ENCODE measurements around the gene CYTH1. TPM values are rescaled to one million over a fixed set of nuclear protein-coding genes. Genes with fewer than 3 reads are reported as not detected.
A peak's percentile ranks its signal among the peaks of the same experiment; 100 is the strongest.

CYTH1 gene
- total and polyA plus RNA-seq, 10 of the 15 experiments (the other 5 are each of a cell fraction or from before 2014, with no cell fraction given) = 6.6 to 188 (median 145) TPM

DNA sequence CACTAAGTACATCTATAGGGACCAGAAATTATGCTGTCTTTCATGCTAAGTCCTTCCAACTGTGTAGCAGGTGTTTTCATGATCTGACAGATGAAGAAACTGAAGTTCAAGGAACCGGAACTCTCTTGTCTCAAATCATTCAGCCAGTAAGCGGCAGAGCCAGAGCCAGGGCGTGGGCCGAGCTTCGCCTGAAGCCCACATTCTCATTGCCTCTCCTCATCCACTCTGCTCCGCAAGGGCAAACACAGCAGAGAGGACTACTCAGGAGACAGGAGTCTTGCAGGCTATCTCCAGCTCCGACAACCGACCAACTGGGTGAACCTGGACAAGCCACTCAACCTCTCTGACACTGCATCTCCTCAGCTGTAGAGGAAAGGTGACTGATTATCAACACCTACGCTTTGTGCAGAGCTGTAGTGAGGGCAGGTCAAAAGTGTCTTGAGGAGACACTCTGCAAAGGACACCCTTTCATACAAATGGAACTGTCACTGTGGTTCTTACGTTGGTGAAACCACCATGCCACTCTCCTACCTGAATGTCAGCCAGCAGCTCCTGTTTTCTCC lies 72.9 kb downstream of the CYTH1 start (continued):
- TF ChIP-seq EGR1 (IDR thresholded peaks at IDR 0.05; ENCODE audit: borderline replicate concordance in 1 of 2, low read depth in 2 of 2, low read length in 2 of 2) (0 out of 3 replicates have a peak, but pooled peaks of 1 of the 2 experiments have one; percentile 43), RAD51 (IDR thresholded peaks at IDR 0.05) (no peak), ZSCAN29 (IDR thresholded peaks at IDR 0.05) (no peak), SMARCA5 (IDR thresholded peaks at IDR 0.05) (no peak), RAD21 (IDR thresholded peaks at IDR 0.05; ENCODE audit: insufficient read depth, low read depth, low read length) (no peak), POU2F2 (IDR thresholded peaks at IDR 0.05; ENCODE audit: borderline replicate concordance, low read depth, low read length) (peak; percentile 81; the same call in 2 of the 3 replicates), BRCA1 (IDR thresholded peaks at IDR 0.05; ENCODE audit: low read depth, low read length) (no peak), SMAD5 (IDR thresholded peaks at IDR 0.05; ENCODE audit: low read depth) (peak; percentile 84; the same call in 1 of the 2 replicates), E2F4 (IDR thresholded peaks at IDR 0.05; ENCODE audit: low read depth, low read length) (no peak), HCFC1 (IDR thresholded peaks at IDR 0.05; ENCODE audit: low read length) (no peak), CHD4 (IDR thresholded peaks at IDR 0.05) (no peak), MTA2 (IDR thresholded peaks at IDR 0.05; ENCODE audit: low read depth) (no peak), PRDM15 (CRISPR knock-in tag; IDR thresholded peaks at IDR 0.05) (no peak), SUZ12 (IDR thresholded peaks at IDR 0.05; ENCODE audit: unreplicated experiment) (no peak), RFX5 (IDR thresholded peaks at IDR 0.05; ENCODE audit: low read depth, low read length) (no peak), CEBPZ (IDR thresholded peaks at IDR 0.05; ENCODE audit: low read depth, low read length) (no peak), BCL11A (IDR thresholded peaks at IDR 0.05; ENCODE audit: low read depth, low read length) (no peak), NR2C1 (IDR thresholded peaks at IDR 0.05) (no peak), NFYB (IDR thresholded peaks at IDR 0.05; ENCODE audit: insufficient read depth, low read depth, low read length) (no peak), MXI1 (IDR thresholded peaks at IDR 0.05; ENCODE audit: low read depth, low read length) (peak; percentile 55; the same call in 1 of the 2 replicates)
- TF ChIP-seq, protein P1, sequence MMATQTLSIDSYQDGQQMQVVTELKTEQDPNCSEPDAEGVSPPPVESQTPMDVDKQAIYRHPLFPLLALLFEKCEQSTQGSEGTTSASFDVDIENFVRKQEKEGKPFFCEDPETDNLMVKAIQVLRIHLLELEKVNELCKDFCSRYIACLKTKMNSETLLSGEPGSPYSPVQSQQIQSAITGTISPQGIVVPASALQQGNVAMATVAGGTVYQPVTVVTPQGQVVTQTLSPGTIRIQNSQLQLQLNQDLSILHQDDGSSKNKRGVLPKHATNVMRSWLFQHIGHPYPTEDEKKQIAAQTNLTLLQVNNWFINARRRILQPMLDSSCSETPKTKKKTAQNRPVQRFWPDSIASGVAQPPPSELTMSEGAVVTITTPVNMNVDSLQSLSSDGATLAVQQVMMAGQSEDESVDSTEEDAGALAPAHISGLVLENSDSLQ (IDR thresholded peaks at IDR 0.05) = peak; percentile 64; the same call in 1 of the 2 replicates
- TF ChIP-seq, protein P2, sequence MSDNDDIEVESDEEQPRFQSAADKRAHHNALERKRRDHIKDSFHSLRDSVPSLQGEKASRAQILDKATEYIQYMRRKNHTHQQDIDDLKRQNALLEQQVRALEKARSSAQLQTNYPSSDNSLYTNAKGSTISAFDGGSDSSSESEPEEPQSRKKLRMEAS (IDR thresholded peaks at IDR 0.05; ENCODE audit: low read depth, low read length) = no peak

Measured in GM12878 (cell line).